HepG2 (cell line): ENCODE data around the gene TIMP3. TPM values are rescaled to one million over a fixed set of nuclear protein-coding genes. Genes with fewer than 3 reads are reported as not detected.

Experiments used
- ARNTL ChIP-seq: sonication (generic); formaldehyde crosslinking; IDR thresholded peaks from 2 replicates; pipeline ENCODE4 v1.4.0; 2020; ENCODE audit warnings: mild to moderate bottlenecking, missing genetic modification reagents
- CCAR2 ChIP-seq: fragments of 200-400 bp; formaldehyde crosslinking; optimal IDR thresholded peaks from 2 replicates; pipeline ENCODE3; 2018; ENCODE audit warnings: low read depth, mild to moderate bottlenecking, low read length, moderate library complexity
- HIC2 ChIP-seq: sonication (generic); formaldehyde crosslinking; IDR thresholded peaks from 2 replicates; pipeline ENCODE4 v1.9.0; 2022; ENCODE audit warnings: low read depth, missing genetic modification reagents
- HNF4G ChIP-seq, 2 experiments: sonication (generic) in 1 of 2; formaldehyde crosslinking in 1 of 2; IDR thresholded peaks; 2 replicates each; pipeline versions ENCODE4 v1.4.0 to v1.6.1; 2011 to 2020; ENCODE audit warnings: borderline replicate concordance in 2 of 2, low read depth in 2 of 2, mild to moderate bottlenecking in 2 of 2, low read length in 1 of 2, missing genetic modification reagents in 1 of 2, moderate library complexity in 1 of 2
- IKZF1 ChIP-seq: fragments of 450-650 bp; IDR thresholded peaks from 2 replicates; pipeline ENCODE4 v1.7.1; 2016
- IRF2 ChIP-seq: IDR thresholded peaks from 2 replicates; pipeline ENCODE4 v1.6.1; 2018; ENCODE audit warnings: missing genetic modification reagents, missing compliant biosample characterization
- KLF13 ChIP-seq: sonication (generic); formaldehyde crosslinking; IDR thresholded peaks from 2 replicates; pipeline ENCODE4 v1.4.0; 2020; ENCODE audit warnings: mild to moderate bottlenecking, missing genetic modification reagents
- KLF16 ChIP-seq, 2 experiments: sonication (generic) in 1 of 2; formaldehyde crosslinking in 1 of 2; IDR thresholded peaks; 2 replicates each; pipeline versions ENCODE4 v1.6.1 to v1.8.0; 2016 to 2023; ENCODE audit warnings: missing genetic modification reagents in 2 of 2, missing compliant biosample characterization in 1 of 2
- MXI1 ChIP-seq: IDR thresholded peaks from 3 replicates; pipeline ENCODE4 v1.6.1; 2012; ENCODE audit warnings: low read depth, low read length, inconsistent platforms, borderline replicate concordance
- NCOR1 ChIP-seq: fragments of 200-600 bp; sonication (generic); IDR thresholded peaks from 2 replicates; pipeline ENCODE4 v1.7.0; 2017; ENCODE audit warnings: antibody characterized with exemption, low read length, borderline replicate concordance
- NPAS2 ChIP-seq: sonication (generic); formaldehyde crosslinking; IDR thresholded peaks from 2 replicates; pipeline ENCODE4 v1.8.0; 2022; ENCODE audit warnings: mild to moderate bottlenecking, missing genetic modification reagents, borderline replicate concordance
- RXRB ChIP-seq: IDR thresholded peaks from 2 replicates; pipeline ENCODE4 v1.6.1; 2016; ENCODE audit warnings: borderline replicate concordance, missing genetic modification reagents, missing compliant biosample characterization
- TMF1 ChIP-seq: sonication (generic); formaldehyde crosslinking; IDR thresholded peaks from 2 replicates; pipeline ENCODE4 v1.8.1; 2022; ENCODE audit warnings: low read depth, missing genetic modification reagents
- YEATS2 ChIP-seq: sonication (generic); formaldehyde crosslinking; IDR thresholded peaks from 2 replicates; pipeline ENCODE4 v1.4.0; 2020; ENCODE audit warnings: missing genetic modification reagents, borderline replicate concordance
- ZBTB44 ChIP-seq: sonication (generic); formaldehyde crosslinking; IDR thresholded peaks from 2 replicates; pipeline ENCODE4 v1.4.0; 2020; ENCODE audit warnings: missing genetic modification reagents
- ZMYM3 ChIP-seq: sonication (generic); formaldehyde crosslinking; IDR thresholded peaks from 2 replicates; pipeline ENCODE4 v1.5.1; 2020; ENCODE audit warnings: mild to moderate bottlenecking, missing genetic modification reagents
- ZNF136 ChIP-seq: sonication (generic); formaldehyde crosslinking; IDR thresholded peaks from 2 replicates; pipeline ENCODE4 v1.8.1; 2022; ENCODE audit warnings: low read depth, mild to moderate bottlenecking, moderate library complexity, missing genetic modification reagents
- ZNF20 ChIP-seq: sonication (generic); formaldehyde crosslinking; IDR thresholded peaks from 2 replicates; pipeline ENCODE4 v1.4.0; 2020; ENCODE audit warnings: mild to moderate bottlenecking, moderate library complexity, missing genetic modification reagents
- ZNF292 ChIP-seq: sonication (generic); formaldehyde crosslinking; IDR thresholded peaks from 2 replicates; pipeline ENCODE4 v1.8.1; 2022; ENCODE audit warnings: mild to moderate bottlenecking, low read depth, missing genetic modification reagents, borderline replicate concordance
- ZNF296 ChIP-seq: sonication (generic); formaldehyde crosslinking; conservative IDR thresholded peaks from 2 replicates; pipeline ENCODE4 v1.5.0; 2020; ENCODE audit warnings: mild to moderate bottlenecking, missing genetic modification reagents
- ZNF597 ChIP-seq: sonication (generic); formaldehyde crosslinking; IDR thresholded peaks from 2 replicates; pipeline ENCODE4 v1.5.0; 2020; ENCODE audit warnings: missing genetic modification reagents
- ZNF747 ChIP-seq: sonication (generic); formaldehyde crosslinking; IDR thresholded peaks from 2 replicates; pipeline ENCODE4 v1.8.1; 2023; ENCODE audit warnings: missing genetic modification reagents, mild to moderate bottlenecking, borderline replicate concordance
- ZNF784 ChIP-seq: sonication (generic); formaldehyde crosslinking; IDR thresholded peaks from 2 replicates; pipeline ENCODE4 v1.5.1; 2020; ENCODE audit warnings: missing genetic modification reagents, mild to moderate bottlenecking, borderline replicate concordance
- polyA plus RNA-seq, 8 experiments: library from polyadenylated mRNA; depleted of rRNA in 3 of 8; stranded (reverse) in 7 of 8; unstranded in 1 of 8; fragments of >200 nt; fragmentation: Illumina TruSeq in 4 of 8; extraction: Trizol in 4 of 8; gene quantifications; 2 replicates each; pipeline versions ENCODE4 v1.2.1 to v1.2.3, GENCODE V29; 2011 to 2016; ENCODE audit warnings: low read depth in 4 of 8, missing spikeins in 1 of 8, mixed read lengths in 1 of 8; ENCODE audit not compliant: insufficient read depth in 1 of 8
- total RNA-seq, 5 experiments: library from RNA; depleted of rRNA; stranded (reverse); fragments of >200 nt; fragmentation: Illumina TruSeq; extraction: Trizol; gene quantifications; 2 replicates each; pipeline ENCODE4 v1.2.3, GENCODE V29; 2016; ENCODE audit warnings: low read depth in 1 of 5
- TF ChIP-seq, protein P1 (sequence below): sonication (generic); formaldehyde crosslinking; IDR thresholded peaks from 2 replicates; pipeline ENCODE4 v1.5.1; 2020; ENCODE audit warnings: mild to moderate bottlenecking, missing genetic modification reagents, borderline replicate concordance

Gene TIMP3
- total and polyA plus RNA-seq, 2 of the 13 experiments (the other 11 are each of a cell fraction or from before 2014, with no cell fraction given) = 57.3 to 86.6 TPM

DNA sequence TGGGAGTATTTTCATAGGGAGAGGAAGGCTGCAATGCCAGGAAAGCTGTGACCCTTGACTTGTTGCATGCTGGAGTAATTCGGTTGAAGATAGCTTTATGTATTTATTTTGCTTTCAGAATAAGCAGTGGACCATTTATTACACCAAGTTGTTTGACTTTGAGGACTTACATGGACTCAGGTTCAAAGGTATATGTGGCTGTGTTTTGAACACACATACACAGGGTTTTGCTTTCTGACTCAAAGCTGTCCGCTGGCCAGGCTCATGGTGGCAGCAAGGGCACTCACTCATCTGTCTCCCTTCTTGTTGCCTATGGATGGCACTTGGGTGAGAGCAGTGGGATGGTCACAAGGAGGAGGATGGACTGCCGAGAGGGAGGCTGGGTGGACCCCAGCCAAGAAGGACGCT, 6.5 kb downstream of the TIMP3 start (continued):
- TF ChIP-seq HIC2 (CRISPR knock-in tag) (peak; percentile 33; the same call in 1 of the 2 replicates), ZBTB44 (no peak), TMF1 (no peak), ZNF292 (peak; percentile 44; the same call in 1 of the 2 replicates), YEATS2 (CRISPR knock-in tag) (no peak), RXRB (CRISPR knock-in tag) (peak; percentile 62), KLF16 (CRISPR knock-in tag; IDR thresholded peaks at IDR 0.05) (no peak), CCAR2 (no peak), ZNF136 (CRISPR knock-in tag) (no peak), NPAS2 (CRISPR knock-in tag) (no peak), IKZF1 (no peak), ARNTL (CRISPR knock-in tag) (no peak), ZNF747 (CRISPR knock-in tag) (no peak), HNF4G (IDR thresholded peaks at IDR 0.05; ENCODE audit: borderline replicate concordance, low read depth, low read length) (peak; percentile 89), HNF4G (CRISPR knock-in tag; IDR thresholded peaks at IDR 0.05; ENCODE audit: borderline replicate concordance, low read depth) (peak; percentile 75; the same call in 1 of the 2 replicates), MXI1 (peak; percentile 31; the same call in 1 of the 3 replicates), KLF13 (CRISPR knock-in tag) (no peak), NCOR1 (peak; percentile 92), ZNF597 (CRISPR knock-in tag) (no peak), ZNF20 (CRISPR knock-in tag) (no peak), ZMYM3 (CRISPR knock-in tag) (peak; percentile 22; the same call in 1 of the 2 replicates), ZNF784 (CRISPR knock-in tag) (no peak), IRF2 (CRISPR knock-in tag) (peak; percentile 20; the same call in 1 of the 2 replicates), ZNF296 (CRISPR knock-in tag) (no peak)
- TF ChIP-seq, protein P1, sequence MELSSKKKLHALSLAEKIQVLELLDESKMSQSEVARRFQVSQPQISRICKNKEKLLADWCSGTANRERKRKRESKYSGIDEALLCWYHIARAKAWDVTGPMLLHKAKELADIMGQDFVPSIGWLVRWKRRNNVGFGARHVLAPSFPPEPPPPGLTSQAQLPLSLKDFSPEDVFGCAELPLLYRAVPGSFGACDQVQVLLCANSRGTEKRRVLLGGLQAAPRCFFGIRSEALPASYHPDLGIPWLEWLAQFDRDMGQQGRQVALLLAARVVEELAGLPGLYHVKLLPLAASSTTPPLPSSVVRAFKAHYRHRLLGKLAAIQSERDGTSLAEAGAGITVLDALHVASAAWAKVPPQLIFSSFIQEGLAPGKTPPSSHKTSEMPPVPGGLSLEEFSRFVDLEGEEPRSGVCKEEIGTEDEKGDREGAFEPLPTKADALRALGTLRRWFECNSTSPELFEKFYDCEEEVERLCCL (CRISPR knock-in tag) = no peak
